ENCODE results near the gene ADGRB3. TPM values are rescaled to one million over a fixed set of nuclear protein-coding genes. Genes with fewer than 3 reads are reported as not detected.

ADGRB3 gene
- total RNA-seq, result 1 to 10 TPM; 1.6 to 2.6 (median 1.8) TPM

- no peak for TF ChIP-seq CTCF (IDR thresholded peaks at IDR 0.05; ENCODE audit: low read depth)
Observed at GRCh38 chr6:68634726-68635411, at the start of gene ADGRB3. Gene ADGRB3, plus strand, starts transcription at chr6:68635282. Its CDS starts 3,394 bp downstream, at chr6:68638676.

- TF ChIP-seq CTCF (IDR thresholded peaks at IDR 0.05; ENCODE audit: low read depth), result no peak
Observed at GRCh38 chr6:68593558-68593957, 41.5 kb upstream of the ADGRB3 start.

DNA sequence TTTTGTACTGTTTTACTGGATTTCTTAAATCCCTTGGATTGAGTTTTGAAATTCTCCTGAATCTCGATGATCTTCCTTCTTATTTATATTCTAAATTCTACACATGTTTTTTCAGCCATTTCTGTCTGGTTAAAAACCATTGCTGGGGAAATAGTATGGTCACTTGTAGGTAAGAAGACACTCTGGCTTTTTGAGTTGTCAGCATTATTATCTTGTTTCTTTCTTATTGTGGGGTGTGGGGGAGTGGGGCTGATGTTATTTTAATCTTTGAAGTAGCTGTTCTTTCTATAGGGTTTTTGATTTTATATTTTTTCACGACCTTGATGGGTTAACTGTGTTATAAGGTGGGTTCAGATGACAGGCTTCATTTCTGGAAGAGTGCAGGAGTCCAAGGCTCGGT is 37.4 kb upstream of the ADGRB3 start:
- no peak for TF ChIP-seq CTCF (IDR thresholded peaks at IDR 0.05; ENCODE audit: low read depth)

DNA sequence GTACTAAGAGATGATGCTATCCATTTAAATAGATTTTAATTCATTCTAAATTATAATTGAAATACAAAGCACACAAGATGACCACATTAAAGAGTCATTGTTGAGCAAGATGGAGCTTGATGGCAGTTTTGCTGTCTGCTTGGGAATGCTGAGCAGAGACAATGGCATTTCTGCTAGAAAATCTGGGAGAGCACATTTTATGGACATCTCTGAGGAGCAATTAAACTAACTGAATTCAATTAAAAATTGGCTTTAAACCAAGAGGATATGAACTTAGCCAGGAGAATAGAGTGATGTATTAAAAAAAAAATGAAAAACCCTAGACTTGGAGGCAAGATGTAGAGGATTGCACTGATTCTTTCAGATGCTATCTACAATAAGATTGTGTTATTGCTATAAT is 19.1 kb upstream of the ADGRB3 start:
- TF ChIP-seq CTCF (IDR thresholded peaks at IDR 0.05; ENCODE audit: low read depth), result no peak

- TF ChIP-seq CTCF (IDR thresholded peaks at IDR 0.05; ENCODE audit: low read depth), result no peak
Observed at GRCh38 chr6:68625998-68626397, 9.1 kb upstream of the ADGRB3 start.

- TF ChIP-seq CTCF (IDR thresholded peaks at IDR 0.05; ENCODE audit: low read depth), result no peak
Observed at GRCh38 chr6:68628161-68628560, 6.9 kb upstream of the ADGRB3 start.

- TF ChIP-seq CTCF (IDR thresholded peaks at IDR 0.05; ENCODE audit: low read depth), result no peak
Observed at GRCh38 chr6:68632734-68633133, 2.3 kb upstream of the ADGRB3 start.

All from subcutaneous adipose tissue (tissue), 4 donors.